GM21723 (cell line): Measurements from ENCODE around the gene BMPR1B.
"Not testable (repeated sequence)": the region's sequence is repeated elsewhere in the genome, so short reads cannot be mapped to it uniquely, and the experiment has no call there.

ENCODE experiments used
- ATAC-seq: cut with Tn5 transposase; IDR thresholded peaks from one replicate; pipeline ENCODE4 v1.9.1; 2021; ENCODE audit warnings: mild to moderate bottlenecking, moderate library complexity; ENCODE audit not compliant: unreplicated experiment

Gene BMPR1B

GRCh38 chr4:94831607-94832006 is 73.9 kb downstream of the BMPR1B start:
- no peak for ATAC-seq

- not testable (repeated sequence) for ATAC-seq
Measured at GRCh38 chr4:94832329-94832728, 74.6 kb downstream of the BMPR1B start.

- ATAC-seq: no peak
Measured at GRCh38 chr4:94833394-94833793, 75.6 kb downstream of the BMPR1B start.

GRCh38 chr4:94834501-94834900 is 76.7 kb downstream of the BMPR1B start:
- no peak for ATAC-seq

- not testable (repeated sequence) for ATAC-seq
Measured at GRCh38 chr4:94841166-94841863, 83.6 kb downstream of the BMPR1B start.

- no peak for ATAC-seq
Measured at GRCh38 chr4:94841864-94842221, 84.1 kb downstream of the BMPR1B start.

GRCh38 chr4:94843216-94843615 is 85.5 kb downstream of the BMPR1B start:
- no peak for ATAC-seq

GRCh38 chr4:94848326-94848725 is 90.6 kb downstream of the BMPR1B start:
- no peak for ATAC-seq

- no peak for ATAC-seq
Measured at GRCh38 chr4:94849901-94850300, 92.1 kb downstream of the BMPR1B start.

GRCh38 chr4:94852616-94853015 is 94.9 kb downstream of the BMPR1B start:
- ATAC-seq: no peak

GRCh38 chr4:94856030-94856429 is 98.3 kb downstream of the BMPR1B start:
- ATAC-seq: no peak

GRCh38 chr4:94870146-94870545 is 112.4 kb downstream of the BMPR1B start:
- ATAC-seq: no peak

- ATAC-seq: no peak
Measured at GRCh38 chr4:94871644-94872305, 114.0 kb downstream of the BMPR1B start.

GRCh38 chr4:94877973-94878372 is 120.2 kb downstream of the BMPR1B start:
- no peak for ATAC-seq

GRCh38 chr4:94880956-94881355 is 123.2 kb downstream of the BMPR1B start:
- ATAC-seq: no peak

GRCh38 chr4:94882756-94883155 is 125.0 kb downstream of the BMPR1B start:
- no peak for ATAC-seq

- ATAC-seq: no peak
Measured at GRCh38 chr4:94887027-94887426, 129.3 kb downstream of the BMPR1B start.

GRCh38 chr4:94889523-94889922 is 131.8 kb downstream of the BMPR1B start:
- ATAC-seq: no peak

- no peak for ATAC-seq
Measured at GRCh38 chr4:94889946-94890345, 132.2 kb downstream of the BMPR1B start.

- no peak for ATAC-seq
Measured at GRCh38 chr4:94890579-94890978, 132.8 kb downstream of the BMPR1B start.

GRCh38 chr4:94892051-94892450 is 134.3 kb downstream of the BMPR1B start:
- ATAC-seq: no peak

GRCh38 chr4:94895081-94895480 is 137.3 kb downstream of the BMPR1B start:
- no peak for ATAC-seq

- no peak for ATAC-seq
Measured at GRCh38 chr4:94897023-94897422, 139.3 kb downstream of the BMPR1B start.
